Astrocyte of the cerebellum (primary cell): Measurements from ENCODE around the gene CSNK1A1.
A peak's percentile ranks its signal among the peaks of the same experiment; 100 is the strongest.
"Not testable (repeated sequence)": the region's sequence is repeated elsewhere in the genome, so short reads cannot be mapped to it uniquely, and the experiment has no call there.

Experiments
- DNase-seq: peaks from one replicate; pipeline ENCODE4 v3.0.0-alpha.2; 2011; ENCODE audit warnings: low read depth
- H3K4me3 ChIP-seq: 2 replicates; pipeline ENCODE4 v1.5.1; 2011; ENCODE audit warnings: mild to moderate bottlenecking, low read depth, low read length, moderate library complexity
- in situ Hi-C: cut with HindIII; loops from 2 replicates; pipeline ENCODE4 v1.10.0; 2017; ENCODE audit warnings: low sequenced_read_pairs
- TF ChIP-seq, protein P1 (sequence below): IDR thresholded peaks from 2 replicates; pipeline ENCODE4 v1.5.1; 2012; ENCODE audit warnings: low read length, low read depth, moderate library complexity, mild to moderate bottlenecking; ENCODE audit errors: missing control alignments

The CSNK1A1 gene

DNA sequence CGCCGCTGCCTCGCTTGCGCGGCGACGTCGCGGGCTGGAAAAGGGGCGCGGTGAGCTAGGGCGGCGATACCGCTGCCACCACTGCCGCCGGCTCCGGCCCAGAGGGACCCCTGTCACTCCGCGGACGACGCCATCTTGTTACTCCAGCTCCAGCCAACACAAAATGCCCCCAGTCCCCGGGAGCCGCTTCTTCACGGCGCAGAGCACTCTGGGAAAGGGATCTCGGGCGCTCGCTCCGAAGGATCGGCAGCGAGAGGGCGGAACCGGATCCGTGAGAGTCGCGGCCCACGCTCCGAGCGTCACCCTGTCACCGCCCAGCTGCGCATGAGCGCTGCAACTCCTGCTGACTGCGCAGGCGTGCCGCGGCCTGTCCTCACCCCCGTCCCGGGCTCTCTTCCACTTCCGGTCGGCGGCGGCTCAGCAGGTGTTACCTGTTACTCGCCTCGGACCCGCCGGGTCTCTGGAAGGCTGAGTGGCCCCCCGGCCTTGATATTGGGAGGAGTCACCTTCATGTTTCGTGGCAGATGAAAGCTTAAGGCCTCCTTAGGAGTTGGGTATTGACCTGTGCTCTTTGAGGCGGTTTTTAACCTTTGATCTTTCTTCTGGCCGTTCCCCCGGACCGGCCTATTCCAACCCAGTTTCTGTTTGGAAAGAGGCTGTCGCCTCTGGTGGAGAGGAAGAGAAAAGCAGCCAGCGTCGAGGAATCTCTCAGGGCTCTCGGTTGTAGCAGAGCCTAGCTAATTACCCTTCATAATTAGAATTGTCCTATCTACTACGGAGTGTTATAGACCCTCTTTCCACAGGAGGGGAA, at the start of gene CSNK1A1:
TSS of gene CSNK1A1 (minus strand) at position 213 of the 811 bp plus-strand sequence. CDS start 475 bp downstream, outside the sequence.
- DNase-seq = peak; percentile 97
- in situ Hi-C loops = no loop called here
- TF ChIP-seq, protein P1, sequence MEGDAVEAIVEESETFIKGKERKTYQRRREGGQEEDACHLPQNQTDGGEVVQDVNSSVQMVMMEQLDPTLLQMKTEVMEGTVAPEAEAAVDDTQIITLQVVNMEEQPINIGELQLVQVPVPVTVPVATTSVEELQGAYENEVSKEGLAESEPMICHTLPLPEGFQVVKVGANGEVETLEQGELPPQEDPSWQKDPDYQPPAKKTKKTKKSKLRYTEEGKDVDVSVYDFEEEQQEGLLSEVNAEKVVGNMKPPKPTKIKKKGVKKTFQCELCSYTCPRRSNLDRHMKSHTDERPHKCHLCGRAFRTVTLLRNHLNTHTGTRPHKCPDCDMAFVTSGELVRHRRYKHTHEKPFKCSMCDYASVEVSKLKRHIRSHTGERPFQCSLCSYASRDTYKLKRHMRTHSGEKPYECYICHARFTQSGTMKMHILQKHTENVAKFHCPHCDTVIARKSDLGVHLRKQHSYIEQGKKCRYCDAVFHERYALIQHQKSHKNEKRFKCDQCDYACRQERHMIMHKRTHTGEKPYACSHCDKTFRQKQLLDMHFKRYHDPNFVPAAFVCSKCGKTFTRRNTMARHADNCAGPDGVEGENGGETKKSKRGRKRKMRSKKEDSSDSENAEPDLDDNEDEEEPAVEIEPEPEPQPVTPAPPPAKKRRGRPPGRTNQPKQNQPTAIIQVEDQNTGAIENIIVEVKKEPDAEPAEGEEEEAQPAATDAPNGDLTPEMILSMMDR = peak; percentile 89
- H3K4me3 ChIP-seq = peak within 1 kb of the TSS; percentile 100

DNA sequence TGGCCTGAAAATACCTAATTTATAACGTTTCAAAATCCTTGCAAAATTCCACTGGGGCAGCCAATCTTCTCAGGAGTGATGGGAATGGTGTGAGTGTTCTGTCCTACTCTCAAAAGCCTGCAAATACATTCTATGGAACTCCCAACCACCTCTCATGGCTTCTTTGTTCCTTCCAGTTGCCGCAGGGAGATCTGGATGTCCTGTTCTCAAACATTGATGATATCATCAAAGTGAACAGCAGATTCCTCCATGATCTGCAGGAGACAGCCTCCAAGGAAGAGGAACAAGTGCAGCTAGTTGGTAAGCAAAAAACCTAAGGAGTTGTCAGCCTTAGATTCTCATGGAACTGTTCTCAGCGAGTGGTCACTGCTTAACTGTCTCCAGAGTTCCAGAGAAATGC, 49.7 kb upstream of the CSNK1A1 start:
- no peak overlapping the region for H3K4me3 ChIP-seq
- in situ Hi-C loops = no loop called here
- TF ChIP-seq, protein P1 = no peak
- DNase-seq = no peak

DNA sequence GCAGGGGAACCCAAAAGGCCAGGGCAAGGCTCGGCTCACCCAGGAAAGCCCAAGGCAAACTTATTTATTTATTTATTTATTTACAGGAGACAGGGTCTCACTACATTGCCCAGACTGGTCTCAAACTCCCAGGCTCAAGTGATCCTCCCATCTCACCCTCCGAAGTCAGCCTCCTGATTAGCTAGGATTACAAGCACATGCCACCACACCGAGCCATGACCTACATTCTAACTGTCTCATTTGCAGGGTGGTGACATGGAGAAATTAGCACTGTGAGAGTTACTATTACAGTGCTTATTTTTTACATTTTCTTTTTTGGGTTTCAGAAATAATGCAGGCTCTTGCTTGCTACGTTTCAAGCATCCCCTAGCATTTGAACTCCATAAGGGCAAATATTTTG, 48.1 kb upstream of the CSNK1A1 start:
- in situ Hi-C loops = no loop called here
- DNase-seq = no peak
- no peak overlapping the region for H3K4me3 ChIP-seq
- TF ChIP-seq, protein P1 = no peak

DNA sequence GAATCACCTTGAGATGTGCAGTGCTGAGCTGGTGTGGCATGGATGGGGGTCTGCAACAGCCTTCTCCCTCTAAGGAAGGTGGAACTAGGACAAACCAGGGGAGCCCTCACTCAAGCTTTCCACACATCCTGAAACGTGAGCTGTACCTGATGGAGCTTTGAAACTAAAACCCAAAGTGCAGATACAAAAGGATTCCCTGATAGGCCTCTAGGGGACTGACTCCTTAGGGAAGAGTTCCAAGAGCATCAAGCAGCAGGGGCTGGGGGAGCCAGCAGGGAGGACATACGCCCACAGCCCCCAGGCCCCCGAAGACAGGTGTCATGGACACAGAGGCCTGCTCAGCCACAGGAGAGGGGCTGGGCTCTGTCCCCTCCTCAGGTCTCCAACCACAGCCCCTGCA, 47.7 kb upstream of the CSNK1A1 start:
- H3K4me3 ChIP-seq = no peak overlapping the region
- TF ChIP-seq, protein P1 = no peak
- in situ Hi-C loops = no loop called here
- DNase-seq = no peak

DNA sequence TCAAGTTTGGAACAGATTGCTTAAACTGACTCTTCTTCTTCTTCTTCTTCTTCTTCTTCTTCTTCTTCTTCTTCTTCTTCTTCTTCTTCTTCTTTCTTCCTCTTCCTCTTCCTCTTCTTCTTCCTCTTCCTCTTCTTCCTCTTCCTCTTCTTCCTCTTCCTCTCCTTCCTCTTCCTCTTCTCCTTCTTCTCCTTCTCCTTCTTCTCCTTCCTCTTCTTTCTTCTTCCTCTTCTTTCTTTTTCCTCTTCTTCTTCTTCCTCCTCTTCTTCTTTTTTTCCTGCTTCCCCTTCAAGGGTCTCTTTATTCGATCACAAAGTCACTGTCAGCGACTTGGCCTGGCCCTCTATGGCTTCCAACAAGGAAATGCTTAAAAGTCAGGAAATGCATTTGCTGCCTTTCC, 47.0 kb upstream of the CSNK1A1 start:
- DNase-seq, in situ Hi-C loops, H3K4me3 ChIP-seq: not testable (repeated sequence)

DNA sequence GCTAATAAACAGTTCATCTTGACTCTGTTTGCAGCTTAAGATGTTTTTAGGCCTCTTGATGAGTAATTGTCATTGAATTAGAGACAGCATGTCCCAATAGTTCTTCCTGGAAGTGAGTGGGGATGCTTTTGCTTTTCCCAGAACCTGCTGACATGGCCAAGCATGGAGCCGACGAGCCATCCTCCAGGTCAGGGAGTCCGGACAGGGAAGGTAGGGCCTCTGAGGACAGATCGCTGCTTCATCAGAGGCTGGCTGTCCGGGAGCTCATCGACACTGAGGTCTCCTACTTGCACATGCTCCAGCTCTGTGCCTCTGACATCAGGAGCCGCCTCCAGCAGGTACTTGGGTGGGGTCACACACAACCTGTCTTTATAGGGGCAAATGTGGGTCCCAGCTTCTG, 46.4 kb upstream of the CSNK1A1 start:
- no peak for DNase-seq
- TF ChIP-seq, protein P1 = no peak
- in situ Hi-C loops = no loop called here
- no peak overlapping the region for H3K4me3 ChIP-seq

DNA sequence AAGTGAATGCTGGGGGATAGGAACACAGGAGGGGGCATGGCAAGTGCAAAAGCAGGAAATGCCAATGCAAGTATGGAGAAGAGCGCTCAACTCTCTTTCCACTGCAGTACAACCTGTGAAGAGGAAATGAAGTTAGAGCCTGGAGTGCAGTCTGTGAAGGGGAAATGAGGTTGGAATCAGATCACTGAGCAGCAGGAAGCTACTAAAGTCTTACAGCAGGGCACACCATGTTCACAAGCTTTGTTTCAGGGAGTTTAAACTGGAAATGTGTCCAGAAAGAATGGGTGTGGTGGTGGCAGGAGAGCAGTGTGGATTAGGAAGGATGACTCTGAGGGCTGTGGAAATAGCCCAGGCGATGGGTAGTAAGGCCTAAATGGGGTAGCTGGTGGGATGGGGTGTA, 45.5 kb upstream of the CSNK1A1 start:
- in situ Hi-C loops = no loop called here
- TF ChIP-seq, protein P1 = no peak
- H3K4me3 ChIP-seq = no peak overlapping the region
- DNase-seq = no peak

DNA sequence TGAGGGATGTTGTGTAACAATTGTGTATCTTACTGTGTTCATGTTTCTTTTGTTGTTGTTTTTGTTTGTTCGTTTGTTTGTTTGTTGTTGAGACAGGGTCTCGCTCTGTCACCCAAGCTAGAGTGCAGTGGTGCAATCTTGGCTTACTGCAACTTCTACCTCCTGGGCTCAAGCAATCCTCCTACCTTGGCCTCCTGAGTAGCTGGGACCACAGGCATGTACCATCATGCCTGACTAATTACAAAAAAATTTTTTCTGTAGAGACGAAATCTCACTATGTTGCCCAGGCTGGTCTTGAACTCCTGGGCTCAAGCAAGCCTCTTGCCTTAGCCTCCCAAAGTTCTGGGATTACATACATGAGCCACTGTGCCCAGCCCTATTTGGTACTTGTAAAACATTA, 43.9 kb upstream of the CSNK1A1 start:
- in situ Hi-C loops, DNase-seq, H3K4me3 ChIP-seq: not testable (repeated sequence)
